Retina (tissue), 1 donor: ENCODE data around the gene HIP1R.
A peak's percentile ranks its signal among the peaks of the same experiment; 100 is the strongest.

Experiments
- DNase-seq: peaks from one replicate; pipeline ENCODE4 v3.0.0-alpha.2; 2016

Gene HIP1R

DNA sequence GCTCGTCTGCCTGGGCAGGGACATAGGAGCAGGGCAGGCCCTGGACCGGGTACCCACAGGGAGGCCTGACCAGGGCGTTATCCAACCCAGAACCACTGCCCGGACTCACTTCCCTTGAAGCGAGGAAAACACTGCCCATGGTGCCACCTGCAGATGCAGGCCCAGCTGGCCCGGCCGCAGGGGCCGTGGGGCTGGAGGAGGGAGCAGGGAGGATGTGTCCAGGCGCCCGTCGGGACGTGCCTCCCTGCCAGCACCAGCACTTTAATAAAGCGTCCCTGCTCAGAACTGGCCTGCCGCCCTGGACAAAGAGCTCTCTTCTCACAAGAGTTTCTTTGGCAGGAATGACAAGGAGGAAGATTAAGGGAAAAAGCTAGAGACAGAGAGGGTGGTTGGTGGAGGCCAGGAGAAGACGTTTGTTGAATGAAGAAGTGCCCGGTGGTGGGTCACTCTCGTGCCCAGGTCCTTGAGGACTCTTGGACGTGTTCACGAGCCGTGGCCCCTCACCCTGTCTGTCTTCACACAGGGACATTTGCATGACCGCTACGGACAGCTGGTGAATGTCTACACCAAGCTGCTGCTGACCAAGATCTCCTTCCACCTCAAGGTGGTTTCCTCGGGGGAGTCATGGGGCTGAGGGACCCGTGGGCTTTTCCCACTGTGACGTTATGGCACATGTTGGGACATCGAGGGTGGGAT lies 14.2 kb downstream of the HIP1R start:
- DNase-seq = no peak

DNA sequence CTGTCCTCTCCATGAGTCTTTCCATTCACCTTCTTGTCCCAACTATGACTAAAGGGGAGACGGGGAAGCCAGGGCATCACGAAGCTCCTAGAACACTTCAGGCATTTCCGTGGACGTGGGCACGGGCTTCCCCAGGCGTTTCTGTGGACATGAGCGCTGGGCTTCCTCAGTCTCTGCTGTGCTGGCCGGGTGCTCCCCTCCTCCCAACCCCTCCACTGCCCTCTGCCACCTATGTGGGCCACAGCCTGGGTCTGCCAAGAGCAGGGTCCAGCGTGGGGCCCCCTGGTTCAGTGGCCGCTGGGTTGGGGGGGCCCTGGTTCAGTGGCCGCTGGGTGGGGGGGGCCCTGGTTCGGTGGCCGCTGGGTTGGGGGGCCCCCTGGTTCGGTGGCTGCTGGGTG lies 14.8 kb downstream of the HIP1R start:
- DNase-seq = no peak

DNA sequence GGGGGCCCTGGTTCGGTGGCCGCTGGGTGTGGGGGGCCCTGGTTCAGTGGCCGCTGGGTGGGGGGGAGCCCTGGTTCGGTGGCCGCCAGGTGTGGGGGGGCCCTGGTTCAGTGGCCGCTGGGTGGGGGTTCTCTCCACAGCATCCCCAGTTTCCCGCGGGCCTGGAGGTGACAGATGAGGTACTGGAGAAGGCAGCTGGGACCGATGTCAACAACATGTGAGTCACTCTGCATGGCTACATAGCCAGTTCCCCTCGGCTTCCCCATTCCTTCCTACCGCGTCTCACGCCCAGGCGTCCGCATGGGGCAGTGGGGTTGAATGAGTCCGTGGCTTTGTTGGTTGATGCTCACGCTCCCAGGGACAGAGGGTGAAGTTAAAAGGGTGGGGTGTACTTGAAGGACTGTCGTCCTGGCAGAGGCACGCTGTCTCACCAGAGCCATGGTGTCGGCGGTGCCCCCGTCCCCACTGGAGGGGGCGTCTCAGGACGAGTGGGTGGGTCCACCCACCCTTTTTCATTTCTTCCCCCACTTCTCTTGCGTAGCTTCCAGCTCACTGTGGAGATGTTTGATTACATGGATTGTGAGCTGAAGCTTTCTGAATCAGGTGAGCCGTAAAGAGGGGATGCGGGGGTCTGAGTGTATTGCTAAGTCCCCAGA lies 15.6 kb downstream of the HIP1R start:
- no peak for DNase-seq

DNA sequence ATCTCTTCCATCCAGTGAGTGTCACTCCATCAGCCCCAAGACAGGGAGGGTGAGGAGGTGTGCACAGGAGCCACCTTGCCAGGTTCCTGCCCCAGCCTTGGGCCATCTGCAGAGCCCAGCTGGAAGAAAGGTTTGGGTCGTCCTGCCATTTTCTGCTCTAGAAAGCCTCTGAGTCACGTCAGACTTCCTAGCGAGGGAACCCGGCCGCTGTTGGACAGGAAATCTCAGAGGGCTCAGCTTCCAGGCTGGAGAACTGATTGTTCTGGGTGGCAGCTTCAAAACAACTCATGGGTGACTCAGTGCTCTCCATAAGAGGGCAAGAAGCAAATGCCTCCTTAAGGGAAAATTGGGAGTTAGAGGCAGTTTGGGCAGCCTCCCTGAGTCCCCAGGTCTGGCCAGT lies 16.6 kb downstream of the HIP1R start:
- no peak for DNase-seq

DNA sequence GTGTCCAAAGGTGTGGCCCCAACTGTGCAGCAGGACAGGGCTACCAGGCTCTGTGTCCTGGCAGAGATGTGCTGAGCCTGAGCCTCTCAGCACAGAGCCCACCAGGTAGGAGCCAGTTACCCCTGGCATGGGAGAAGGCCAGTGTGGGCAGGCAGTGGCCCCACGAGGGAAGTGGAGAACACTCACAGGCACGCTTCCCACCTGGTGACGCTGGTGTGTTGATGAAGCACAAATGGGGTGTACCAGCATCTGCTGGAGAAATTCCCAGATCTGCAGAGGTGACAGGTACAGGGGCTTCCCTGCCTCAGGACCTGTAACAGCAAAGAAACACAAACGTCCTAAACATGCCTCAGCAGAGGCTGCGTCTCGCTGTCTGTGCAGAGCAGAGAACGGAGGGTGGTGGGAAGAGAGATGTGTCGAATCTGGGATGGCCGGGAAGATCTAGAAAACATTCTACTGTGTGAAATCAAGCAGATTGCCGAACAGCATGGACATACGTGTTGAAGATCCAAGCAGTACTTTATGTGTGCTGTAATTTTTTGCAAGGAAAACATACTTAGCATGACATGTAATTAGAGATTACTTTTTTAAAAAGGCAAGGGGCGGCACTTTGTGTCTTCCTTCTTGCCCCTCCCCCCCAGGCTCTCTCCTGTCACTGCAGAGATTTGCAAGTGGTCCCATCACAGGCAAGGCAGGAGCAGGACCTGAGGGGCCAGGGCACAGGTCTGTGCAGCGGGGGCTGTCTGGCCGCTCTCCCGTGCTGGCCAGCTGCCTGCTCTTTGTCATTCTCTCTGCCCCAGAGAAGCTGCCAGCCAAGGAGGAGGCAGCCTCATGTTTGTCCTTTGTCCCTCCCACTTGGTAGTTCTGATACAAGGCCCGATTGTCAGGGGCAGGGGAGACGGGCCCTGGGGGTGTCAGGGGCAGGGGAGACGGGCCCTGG lies 17.3 kb downstream of the HIP1R start:
- no peak for DNase-seq

DNA sequence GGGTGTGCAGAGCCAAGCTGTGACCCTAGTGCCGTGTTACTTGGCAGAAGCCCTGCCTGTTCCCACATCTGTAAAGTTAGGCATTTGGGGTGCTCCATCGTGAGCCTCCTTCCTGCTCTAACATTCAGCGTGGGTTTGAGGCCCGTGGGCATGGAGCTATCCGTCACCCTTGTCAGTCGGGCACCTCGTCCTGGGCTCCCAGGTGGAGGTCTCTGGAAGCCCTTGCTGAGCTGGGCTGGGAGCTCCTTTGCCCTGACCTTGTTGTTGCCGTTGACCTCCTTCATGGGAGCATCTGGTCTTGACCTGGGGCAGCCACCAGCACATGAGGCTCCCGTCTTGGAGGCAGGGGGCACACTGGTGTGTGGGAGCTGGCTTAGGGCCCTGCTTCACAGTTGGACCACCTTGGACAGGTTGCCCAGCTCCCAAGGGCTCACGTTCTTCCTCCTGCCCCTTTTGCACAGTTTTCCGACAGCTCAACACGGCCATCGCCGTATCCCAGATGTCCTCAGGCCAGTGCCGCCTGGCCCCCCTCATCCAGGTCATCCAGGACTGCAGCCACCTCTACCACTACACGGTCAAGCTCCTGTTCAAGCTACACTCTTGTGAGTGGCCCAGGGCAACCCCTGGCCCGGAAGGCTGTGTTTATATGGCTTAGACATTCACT lies 18.5 kb downstream of the HIP1R start:
- DNase-seq = no peak

DNA sequence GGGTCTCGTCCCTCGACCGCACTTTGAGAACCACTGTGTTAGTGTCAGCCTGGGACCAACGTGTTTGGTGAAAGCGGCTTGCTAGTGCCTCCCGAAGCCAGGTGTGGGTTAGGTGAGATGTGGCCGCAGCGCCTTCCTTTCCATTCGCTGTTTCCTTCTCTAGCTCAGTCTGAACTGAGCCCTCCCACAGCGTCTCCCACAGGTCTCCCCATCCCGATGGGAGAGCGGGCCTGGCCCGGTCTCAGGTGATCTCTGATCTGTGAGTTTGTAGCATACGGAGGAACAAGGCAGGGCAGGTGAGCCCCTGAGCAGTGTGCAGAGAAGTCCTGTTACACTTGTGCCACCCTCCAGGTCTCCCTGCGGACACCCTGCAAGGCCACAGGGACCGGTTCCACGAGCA lies 19.3 kb downstream of the HIP1R start:
- no peak for DNase-seq

DNA sequence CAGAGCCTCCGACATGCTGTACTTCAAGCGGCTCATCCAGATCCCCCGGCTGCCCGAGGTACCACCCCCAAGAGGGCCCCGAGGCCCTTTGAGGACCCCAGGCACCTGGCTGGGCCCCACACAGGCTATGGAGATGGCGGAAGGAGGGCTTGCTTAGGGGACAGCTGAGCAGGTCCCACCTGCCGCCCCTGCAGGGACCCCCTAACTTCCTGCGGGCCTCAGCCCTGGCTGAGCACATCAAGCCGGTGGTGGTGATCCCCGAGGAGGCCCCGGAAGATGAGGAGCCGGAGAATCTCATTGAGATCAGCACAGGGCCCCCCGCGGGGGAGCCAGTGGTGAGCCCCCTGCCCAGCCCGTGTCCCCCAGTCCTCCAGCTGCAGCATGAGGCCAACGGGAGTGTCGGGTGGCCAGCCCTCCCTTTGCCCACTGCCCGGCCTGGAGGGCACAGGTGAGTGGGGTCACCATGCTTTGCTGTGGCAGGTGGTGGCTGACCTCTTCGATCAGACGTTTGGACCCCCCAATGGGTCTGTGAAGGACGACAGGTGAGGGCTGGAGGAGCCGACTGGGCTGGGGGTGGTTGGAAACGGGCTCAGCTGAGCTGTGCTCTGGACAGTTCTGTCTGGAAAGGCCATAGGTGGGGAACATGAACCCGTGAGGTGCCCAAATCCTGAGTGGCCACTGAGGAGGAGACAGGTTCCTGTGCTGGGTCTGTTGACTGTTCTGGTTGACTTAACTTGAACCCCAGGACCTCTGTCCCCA lies 20.0 kb downstream of the HIP1R start:
- DNase-seq = no peak

DNA sequence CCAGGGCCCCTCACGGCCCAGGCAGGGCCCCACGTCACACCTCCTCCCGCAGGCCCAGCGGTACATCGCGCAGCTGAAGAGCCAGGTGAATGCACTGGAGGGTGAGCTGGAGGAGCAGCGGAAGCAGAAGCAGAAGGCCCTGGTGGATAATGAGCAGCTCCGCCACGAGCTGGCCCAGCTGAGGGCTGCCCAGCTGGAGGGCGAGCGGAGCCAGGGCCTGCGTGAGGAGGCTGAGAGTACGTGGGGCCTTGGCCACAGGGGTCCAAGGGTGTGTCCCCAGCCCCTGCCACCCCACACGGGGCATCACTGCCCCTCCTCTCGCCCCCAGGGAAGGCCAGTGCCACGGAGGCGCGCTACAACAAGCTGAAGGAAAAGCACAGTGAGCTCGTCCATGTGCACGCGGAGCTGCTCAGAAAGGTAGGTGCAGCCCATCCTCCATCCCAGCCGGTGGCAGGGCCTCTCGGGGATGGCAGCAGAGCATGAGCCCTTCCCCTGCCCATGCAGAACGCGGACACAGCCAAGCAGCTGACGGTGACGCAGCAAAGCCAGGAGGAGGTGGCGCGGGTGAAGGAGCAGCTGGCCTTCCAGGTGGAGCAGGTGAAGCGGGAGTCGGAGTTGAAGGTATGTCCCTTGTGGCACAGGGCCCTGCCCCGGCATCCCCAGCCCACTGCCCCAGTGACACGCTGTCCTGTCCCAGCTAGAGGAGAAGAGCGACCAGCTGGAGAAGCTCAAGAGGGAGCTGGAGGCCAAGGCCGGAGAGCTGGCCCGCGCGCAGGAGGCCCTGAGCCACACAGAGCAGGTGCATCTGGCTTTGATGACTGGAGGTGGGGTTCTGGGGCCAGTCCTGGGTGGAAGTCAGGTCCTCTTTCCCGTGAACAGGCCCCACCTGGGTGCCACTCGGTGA lies 20.9 kb downstream of the HIP1R start:
- DNase-seq = no peak

DNA sequence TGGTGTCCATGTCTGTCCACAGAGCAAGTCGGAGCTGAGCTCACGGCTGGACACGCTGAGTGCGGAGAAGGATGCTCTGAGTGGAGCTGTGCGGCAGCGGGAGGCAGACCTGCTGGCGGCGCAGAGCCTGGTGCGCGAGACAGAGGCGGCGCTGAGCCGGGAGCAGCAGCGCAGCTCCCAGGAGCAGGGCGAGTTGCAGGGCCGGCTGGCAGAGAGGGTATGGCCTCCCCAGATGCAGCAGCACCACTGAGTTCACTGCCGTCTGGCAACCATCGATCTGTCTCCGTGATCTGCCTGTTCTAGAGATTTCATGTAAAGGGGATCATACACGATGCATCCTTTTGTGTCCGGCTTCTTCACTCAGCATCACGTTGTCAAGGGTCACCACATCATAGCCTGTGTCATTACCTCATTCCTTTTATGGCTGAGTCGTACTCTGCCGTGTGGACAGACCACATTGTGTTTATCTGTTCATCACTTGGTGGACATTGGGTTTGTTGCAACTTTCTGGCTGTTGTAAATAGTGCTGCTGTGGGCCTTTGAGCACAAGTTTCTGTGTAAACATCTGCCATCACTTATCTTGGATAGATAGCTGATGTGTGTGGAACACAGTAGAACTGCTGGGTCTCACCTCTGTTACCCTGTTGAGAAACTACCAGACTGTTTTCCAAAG lies 21.9 kb downstream of the HIP1R start:
- DNase-seq = no peak

DNA sequence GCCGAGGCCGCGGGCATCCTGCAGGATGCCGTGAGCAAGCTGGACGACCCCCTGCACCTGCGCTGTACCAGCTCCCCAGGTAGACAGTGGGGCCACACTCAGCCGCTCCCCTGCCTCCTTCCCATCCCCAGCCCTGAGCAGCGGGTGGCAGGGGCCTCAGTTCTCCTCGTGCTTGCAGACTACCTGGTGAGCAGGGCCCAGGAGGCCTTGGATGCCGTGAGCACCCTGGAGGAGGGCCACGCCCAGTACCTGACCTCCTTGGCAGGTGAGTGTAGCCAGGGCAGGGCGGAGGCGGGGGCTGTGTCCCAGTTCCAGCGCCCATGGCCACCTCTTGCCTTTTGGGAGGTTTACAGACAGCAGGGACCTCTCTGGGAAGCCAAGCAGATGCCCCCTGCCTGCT lies 22.9 kb downstream of the HIP1R start:
- no peak for DNase-seq

DNA sequence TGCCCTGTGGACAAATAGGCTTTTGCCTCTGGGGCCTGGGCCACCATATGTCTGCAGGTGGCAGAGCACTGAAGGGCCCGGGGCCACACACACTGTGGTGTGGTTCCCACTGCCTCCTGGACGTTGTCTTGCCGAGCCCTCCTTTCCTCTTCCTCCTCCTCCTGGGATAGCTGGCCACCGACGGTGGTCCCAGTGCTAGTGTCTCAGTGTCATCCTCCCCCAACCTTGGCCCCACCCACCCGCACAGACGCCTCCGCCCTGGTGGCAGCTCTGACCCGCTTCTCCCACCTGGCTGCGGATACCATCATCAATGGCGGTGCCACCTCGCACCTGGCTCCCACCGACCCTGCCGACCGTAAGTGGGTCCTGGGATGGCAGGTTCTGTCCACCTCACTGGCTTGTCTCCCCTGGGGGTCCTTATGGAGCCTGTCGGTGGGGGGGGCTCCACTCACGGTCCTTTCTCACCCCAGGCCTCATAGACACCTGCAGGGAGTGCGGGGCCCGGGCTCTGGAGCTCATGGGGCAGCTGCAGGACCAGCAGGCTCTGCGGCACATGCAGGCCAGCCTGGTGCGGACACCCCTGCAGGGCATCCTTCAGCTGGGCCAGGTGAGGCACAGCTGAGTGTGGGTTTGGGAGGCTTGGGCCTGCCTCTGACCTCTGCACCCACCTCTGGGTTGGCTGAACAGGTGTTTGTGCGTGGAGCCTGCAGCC lies 23.5 kb downstream of the HIP1R start:
- no peak for DNase-seq

DNA sequence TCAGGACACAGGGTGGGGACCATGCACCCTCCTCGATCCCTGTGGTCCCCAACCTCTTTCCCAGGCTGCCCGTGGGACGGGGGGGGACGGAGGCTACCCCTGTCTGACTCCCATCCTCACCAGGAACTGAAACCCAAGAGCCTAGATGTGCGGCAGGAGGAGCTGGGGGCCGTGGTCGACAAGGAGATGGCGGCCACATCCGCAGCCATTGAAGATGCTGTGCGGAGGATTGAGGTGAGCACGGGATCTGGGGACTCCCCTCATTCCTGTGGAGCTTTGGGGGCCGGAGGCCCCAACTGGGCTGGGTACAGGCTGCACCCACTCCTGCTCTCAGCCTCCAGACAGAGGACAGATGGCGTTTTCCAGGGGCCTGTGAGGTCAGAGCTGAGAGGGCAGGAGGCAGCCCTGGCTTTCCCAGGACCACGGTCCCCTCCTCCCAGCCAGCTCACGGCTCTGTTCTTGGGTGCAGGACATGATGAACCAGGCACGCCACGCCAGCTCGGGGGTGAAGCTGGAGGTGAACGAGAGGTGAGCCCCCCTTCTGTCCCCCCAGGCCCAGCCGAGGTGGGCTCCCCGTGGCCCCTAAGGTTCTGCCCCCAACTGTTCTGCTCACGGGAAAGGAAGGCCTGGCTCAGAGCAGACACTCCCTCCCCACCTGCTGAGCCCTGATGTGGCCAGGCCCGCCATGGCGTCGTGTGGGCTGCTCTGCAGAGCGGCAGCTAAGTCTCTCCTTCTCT lies 24.2 kb downstream of the HIP1R start:
- DNase-seq = no peak

DNA sequence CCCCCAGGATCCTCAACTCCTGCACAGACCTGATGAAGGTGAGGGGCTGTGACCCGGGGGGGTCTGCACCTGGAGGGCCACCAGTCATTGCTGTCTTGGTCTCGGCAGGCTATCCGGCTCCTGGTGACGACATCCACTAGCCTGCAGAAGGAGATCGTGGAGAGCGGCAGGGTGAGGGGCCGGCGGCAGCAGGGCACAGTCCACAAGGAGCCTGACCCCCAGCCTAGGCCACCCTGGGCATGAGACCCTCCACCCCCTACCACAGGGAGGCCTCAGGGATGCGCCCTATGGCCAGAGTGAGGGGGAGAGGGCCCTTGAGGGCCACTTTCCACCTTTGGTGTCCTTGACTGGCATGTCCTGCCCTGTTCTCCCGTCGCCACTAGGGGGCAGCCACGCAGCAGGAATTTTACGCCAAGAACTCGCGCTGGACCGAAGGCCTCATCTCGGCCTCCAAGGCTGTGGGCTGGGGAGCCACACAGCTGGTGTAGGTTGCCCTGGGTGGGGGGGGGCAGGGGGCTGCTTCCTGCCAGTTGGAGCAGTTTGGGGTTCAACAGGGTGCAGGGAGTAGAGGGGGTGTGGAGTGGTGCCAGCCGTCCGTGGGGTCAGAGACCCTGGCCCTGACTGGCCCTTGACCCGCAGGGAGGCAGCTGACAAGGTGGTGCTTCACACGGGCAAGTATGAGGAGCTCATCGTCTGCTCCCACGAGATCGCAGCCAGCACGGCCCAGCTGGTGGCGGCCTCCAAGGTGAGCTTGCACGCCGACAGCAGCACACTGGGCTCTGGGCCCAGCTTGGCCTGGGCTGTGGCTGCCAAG lies 25.0 kb downstream of the HIP1R start:
- DNase-seq = peak; percentile 80

DNA sequence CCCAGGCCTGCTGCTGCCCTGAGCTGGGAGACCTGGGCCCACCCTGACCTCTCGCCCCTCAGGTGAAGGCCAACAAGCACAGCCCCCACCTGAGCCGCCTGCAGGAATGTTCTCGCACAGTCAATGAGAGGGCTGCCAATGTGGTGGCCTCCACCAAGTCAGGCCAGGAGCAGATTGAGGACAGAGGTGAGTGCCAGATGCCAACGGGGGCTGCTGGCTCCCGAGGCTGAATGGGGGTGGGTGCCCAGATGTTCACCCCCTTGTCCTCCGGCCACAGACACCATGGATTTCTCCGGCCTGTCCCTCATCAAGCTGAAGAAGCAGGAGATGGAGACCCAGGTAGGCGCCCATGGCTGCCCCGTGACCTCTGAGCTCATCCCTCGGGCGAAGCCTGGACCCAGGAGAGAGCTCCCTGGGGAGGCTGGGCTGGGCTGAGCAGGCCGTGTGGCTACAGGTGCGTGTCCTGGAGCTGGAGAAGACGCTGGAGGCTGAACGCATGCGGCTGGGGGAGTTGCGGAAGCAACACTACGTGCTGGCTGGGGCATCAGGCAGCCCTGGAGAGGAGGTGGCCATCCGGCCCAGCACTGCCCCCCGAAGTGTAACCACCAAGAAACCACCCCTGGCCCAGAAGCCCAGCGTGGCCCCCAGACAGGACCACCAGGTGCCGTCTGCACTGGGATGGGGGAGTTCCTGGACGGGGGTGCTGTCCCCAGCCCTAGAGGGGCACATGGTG lies 25.8 kb downstream of the HIP1R start:
- no peak for DNase-seq

DNA sequence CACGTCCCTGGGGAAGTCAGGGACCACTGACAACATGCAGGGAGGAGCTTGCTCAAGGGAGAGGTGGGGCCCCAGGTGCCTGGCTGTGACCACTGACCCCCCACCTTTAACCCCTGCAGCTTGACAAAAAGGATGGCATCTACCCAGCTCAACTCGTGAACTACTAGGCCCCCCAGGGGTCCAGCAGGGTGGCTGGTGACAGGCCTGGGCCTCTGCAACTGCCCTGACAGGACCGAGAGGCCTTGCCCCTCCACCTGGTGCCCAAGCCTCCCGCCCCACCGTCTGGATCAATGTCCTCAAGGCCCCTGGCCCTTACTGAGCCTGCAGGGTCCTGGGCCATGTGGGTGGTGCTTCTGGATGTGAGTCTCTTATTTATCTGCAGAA lies 26.3 kb downstream of the HIP1R start:
- DNase-seq = no peak

DNA sequence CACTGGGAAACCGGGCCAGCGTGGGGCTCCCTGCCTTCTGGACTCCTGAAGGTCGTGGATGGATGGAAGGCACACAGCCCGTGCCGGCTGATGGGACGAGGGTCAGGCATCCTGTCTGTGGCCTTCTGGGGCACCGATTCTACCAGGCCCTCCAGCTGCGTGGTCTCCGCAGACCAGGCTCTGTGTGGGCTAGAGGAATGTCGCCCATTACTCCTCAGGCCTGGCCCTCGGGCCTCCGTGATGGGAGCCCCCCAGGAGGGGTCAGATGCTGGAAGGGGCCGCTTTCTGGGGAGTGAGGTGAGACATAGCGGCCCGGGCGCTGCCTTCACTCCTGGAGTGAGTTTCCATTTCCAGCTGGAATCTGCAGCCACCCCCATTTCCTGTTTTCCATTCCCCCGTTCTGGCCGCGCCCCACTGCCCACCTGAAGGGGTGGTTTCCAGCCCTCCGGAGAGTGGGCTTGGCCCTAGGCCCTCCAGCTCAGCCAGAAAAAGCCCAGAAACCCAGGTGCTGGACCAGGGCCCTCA lies 26.9 kb downstream of the HIP1R start:
- DNase-seq = no peak
